Activated CD4-positive, alpha-beta T cell treated with anti-CD3 and anti-CD28 coated beads, Interleukin-2, Interleukin-4, amounts not matched to agents 100 ng/mL and 50 ng/mL, durations not matched to agents 16 hours and 8 hours (primary cell): Measurements from ENCODE around the gene C6orf118.

Source experiments
- DNase-seq: peaks from one replicate; pipeline ENCODE4 v3.0.0-alpha.2; 2020; ENCODE audit warnings: low spot score

Gene C6orf118

DNA sequence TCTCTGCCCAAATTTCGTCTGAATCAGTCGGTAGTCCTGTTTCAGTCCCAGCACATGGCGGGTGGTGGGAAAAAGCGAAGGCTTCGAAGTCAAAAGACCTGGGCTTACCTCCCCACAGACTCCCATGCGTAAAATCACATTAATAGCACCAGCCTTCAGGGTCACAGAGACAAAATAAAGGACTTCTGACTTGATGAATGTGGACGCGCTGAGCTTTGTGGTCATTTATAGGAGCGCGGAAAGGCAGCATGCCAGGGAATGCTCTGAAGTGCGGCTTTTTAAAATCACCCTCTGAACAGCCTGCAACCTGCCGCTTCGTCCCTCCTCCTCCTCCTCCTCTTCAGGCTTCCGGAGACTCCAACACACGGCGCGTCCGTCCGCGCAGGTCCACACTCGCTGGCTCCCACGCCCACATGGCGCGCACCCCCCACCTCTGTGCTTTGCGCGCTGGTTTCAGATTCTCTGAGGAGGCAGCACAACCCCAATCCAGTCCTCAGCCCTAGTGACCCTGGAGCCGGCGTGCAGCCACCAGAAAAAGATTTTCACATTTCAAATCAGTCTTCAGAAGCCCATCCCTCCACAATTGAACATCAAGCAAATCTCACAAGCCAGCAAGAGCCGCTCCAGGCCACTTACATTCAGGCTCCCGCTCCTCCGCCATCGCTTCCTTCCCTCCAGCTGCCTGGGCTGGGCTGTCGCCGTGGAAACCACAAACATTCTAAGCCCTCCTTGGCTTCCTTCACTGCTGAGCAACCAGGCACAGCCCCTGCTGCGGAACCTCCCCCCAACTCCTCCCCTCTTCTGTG is at the start of gene C6orf118:
C6orf118 (minus strand) TSS at position 680 of the 806 bp plus-strand sequence; CDS start at position 661, 19 bp downstream.
- DNase-seq, result no peak

DNA sequence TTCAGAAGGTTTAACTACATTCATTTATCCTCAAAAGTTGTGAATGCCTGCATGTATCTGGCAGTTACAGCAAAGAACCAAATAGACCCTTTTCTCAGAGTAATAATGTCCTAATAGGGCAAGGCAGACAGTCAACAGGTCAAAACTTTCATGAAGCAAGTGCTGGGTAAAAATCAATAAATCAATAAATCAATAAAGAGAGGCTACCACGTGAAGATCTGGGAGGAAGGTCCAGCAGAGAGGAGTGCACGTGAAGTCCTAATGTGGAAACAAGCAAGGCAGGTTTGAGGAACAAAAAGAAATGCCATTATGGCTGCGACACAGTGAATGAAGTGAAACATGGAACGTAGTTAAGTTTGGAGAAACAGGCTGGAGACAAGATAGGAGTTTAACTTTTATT is 36.3 kb upstream of the C6orf118 start:
- no peak for DNase-seq

DNA sequence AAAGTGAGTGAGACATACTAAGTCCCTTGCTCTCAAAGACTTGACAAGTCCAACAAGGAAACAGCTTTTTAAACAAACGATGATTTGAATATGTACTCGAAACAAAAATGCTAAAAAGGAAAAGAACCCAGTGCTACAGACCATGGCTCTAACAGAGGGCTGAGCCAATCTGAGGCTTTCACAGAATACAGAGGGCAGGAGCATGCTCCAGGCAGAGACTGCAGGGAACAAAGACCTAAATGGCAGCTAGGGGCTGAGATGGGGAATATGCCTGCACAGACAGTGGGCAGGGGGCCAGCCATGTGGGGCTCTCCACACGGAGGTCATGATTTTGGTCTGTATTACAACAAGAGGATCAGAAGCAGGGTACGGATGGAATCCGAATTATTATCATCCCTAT is 31.1 kb upstream of the C6orf118 start:
- DNase-seq, result no peak

DNA sequence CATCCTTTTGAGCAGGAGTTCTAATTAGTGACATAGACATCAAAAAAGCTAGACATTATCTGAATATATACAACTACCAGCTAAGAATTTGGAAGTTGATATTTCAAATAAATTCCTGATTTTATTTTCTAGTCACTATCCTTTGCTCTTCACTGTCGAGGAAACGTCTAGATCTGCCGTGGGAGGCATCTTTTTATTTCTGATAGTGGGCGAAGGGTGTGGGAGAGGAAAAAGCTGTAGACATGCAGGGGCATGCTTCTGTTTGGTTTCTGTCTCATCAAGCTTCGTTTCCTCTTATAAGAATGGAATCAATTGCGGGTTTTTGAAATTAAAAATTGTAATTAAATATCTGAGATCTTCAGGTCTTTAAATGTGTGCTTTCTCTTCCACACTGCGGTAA is 16.2 kb upstream of the C6orf118 start:
- no peak for DNase-seq

DNA sequence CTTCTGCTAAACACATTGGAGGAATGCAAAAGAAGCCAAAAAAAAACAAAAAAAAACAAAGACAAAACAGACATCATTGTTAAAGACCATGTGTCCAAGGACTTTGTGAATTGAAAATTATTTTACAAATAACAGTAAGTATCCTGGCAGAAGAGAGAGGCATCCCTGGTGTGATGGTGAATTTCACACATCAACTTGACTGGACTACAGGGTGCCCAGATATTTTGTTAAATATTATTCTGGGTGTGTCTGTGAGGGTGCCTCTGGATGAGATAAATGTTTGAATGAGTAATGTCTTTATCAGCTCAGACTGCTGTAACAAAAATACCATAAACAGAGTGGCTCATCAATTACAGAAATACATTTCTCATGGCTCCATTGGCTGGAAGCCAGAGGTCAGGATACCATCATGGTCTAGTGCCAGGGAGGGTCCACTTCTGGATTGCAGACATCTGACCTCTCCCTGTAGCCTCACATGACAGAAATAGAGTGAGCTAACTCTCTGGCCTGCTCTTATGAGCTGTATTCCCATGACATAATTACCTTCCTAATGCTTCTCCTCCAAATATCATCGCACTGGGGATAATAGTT is 12.2 kb upstream of the C6orf118 start:
- no peak for DNase-seq

DNA sequence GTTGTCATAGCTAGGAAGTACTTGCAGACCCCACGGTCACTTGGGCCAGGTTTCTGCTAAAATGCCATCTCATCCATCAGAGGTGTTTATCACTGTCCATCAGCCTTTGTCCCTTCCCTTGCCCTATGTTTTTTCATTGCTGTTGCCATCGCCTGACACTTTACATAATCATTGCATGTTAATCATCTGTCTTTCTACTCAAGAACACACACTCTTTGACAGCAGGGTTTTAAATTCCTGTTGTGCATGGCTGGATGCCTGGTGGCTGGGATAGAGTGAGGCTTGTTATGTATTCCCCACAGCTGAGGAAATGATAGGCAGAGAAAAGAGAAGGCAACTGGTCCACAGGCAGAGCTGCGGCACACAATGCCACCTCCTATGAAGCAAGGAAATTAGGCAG is 11.7 kb upstream of the C6orf118 start:
- DNase-seq, result no peak

DNA sequence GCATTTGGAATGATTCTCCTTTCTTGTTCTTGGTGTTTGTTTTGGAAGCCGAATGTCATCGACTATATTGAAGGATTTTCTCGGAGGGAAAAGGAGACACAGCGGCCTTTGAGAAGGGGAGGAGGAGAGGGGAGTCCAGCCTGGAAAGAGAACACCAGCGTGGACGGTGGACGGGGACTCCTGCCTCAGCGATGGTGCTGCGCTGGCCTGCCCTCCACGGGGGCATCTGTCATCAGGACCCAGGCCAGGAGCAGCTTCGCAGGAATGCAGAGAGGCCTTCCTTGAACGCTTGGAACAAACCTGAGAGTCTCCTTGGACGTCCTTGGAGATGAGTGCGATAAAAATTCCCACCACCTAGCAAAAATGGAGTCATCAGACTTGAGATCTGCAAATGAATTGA is 8.3 kb upstream of the C6orf118 start:
- DNase-seq, result no peak

DNA sequence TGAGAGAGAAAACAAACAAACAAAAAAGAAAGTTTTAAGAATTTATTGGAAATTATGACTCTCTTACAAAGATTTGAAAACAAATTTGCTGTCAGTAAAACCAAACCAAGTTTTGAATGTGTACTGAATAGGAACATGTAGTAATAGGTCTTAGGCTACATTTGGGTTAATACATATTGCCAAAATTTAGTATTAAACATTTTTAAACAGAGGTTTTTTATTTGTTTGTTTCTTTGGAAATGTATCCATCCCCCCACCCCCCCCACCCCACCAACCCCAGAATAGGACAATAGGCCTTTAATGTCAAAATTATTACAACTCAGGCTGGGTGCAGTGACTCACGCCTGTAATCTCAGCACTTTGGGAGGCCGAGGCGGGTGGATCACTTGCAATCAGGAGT is 2.5 kb downstream of the C6orf118 start:
- no peak for DNase-seq

DNA sequence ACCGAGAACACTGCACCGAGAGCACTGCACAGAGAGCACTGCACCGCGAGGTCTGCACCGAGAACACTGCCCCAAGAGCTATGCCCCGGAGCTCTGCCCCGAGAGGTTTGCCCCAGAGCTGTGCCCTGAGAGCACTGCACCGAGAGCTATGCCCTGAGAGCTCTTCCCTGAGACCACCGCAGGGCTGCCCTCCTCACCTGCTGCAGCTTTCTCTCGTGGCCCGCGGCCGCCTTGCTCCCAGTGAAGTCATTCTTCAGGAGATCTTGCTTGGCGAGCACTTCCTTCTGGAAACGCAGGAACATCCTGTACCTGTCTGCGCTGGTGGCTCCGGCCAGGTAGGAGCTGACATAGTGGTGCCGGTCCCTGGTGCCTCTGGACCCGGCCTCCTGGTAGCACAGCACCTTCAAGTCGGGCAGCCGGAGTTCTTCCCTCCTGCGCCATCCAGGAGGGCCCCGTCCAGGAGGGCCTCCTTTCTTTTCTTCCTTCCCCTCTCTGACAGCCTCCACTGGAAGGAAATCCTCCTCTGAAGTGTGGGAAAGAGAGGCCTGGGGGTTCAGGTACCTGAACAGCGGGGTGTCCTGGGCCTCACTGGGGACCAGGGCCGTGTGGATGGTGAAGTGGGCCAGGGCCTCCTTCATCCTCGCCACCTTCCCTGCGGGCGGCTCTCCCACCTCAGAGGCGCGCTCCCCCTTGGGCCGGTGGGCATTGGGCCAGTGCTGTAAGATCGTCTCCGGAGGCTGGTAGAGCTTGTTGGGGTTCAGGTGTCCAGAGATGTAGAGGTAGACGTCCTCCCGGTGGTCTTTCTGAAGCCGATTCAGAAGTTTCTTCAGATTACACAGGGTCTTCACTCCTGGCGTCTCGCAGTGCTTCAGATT is 7.8 kb downstream of the C6orf118 start:
- DNase-seq, result no peak

DNA sequence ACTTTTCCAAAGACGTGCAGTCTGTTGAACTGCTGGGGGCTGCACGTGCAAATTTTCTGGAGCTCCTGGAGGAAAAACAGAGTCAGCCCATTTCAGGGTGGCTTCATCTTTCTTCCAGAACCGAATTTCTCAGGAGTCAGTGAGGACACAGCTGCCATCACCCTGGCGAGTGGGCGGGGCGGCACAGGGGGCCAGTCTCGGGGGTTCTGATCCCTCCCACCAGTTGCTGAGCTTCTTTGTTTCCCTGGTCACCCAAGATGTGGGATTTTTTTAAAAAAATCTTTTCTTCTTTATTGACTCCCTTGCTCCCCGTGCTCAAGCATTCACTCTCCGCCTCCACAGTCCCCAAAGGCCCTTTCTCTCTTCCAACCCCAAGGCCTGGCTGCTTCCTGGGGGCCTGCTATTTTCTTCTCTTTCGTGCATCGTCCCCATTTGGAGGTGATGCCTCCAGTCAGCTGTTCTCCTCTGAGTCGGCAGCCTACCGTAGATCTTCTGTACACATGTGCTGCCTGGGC is 8.9 kb downstream of the C6orf118 start:
- no peak for DNase-seq

DNA sequence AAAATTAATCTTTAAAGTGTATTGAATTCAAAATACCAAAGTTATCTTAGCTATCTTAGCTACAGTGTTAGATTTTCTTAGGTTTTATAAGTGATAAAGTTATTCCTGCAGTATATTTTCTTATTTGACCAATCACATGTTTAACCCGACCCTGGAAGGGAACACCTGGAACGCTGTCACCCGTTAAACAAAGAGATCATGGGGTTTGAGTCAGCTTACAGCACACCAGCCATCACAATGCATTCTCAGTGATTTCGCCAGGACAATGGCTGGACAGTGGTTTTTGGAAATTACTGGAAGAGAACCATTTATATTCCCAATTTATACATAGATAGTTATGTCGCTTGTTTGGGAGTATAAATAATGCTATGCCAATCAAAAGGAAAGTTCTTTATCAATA is 10.5 kb downstream of the C6orf118 start:
- no peak for DNase-seq

DNA sequence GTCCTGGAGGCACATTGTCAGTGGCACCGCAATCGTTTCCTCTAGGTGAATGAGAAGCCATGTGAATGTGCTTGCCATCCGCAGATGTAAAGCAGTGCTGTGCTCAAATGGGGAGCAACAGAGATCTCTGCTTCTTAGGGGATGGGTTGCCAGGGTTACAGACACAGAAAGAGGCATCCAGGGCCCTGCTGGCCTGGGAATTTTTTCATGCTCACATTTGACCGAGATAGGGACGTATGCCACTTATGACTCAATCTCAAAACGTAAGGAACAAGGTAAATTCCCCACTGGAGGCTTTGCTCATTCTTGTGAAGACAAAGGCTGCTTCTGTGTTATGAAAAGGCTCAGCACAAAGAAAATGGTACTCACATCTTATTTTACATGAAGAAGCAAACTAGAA is 11.0 kb downstream of the C6orf118 start:
- no peak for DNase-seq

DNA sequence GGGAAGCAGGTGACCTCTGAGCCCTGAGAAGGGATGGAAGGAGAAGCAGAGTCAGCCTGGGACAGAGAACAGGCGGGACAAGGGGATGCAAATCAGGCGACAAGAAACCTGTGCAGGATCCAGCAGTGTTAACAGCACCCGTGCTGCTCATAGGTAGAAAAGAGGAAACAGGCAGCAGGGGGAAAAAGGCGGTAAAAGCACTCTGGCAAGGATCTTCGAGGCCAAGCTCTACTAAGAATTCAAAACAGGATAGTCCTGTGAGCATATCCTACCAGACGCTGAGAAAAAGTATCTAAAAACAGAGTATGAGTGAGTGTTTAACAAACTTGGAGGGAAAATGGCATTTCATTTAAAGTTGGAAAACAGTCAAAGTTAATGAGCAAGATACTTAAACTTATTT is 16.7 kb downstream of the C6orf118 start:
- no peak for DNase-seq

DNA sequence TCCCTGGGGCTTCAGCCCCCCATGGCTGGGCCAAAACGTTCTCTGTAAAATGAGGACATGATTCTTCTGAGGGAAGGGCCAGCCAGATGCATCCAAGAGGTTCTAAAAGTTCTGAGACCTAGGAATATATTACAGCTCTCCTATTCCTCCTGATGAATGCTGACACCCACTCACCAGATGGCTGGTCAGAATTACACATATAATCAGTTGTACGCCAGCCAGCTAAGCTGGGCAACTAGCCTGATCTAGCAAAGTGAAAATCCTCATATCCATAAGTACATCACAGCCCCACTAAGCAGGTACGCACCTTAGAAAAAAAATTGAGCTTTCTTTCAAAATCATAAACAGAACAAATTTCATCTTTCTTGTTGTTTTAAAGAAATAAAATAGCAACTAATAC is 34.8 kb downstream of the C6orf118 start:
- no peak for DNase-seq

DNA sequence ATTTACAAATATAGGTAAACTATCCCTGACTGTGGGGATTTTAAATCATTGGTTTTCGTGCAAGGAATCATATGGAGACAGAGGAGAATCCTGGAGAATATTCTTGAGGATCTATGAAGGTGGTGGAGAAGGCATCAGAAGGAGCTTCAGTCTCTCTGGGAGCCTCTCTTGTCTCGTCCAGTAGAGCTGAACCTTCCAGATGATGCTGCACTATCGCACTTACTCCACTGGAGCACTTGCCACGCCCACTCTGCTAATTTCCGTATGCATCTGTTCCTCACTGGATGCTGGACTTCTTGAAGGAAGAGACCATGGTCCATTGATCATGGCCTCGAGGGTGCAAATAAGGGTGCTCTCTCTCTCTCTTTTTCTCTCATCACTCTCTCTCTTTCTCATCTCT is 36.8 kb downstream of the C6orf118 start:
- no peak for DNase-seq

DNA sequence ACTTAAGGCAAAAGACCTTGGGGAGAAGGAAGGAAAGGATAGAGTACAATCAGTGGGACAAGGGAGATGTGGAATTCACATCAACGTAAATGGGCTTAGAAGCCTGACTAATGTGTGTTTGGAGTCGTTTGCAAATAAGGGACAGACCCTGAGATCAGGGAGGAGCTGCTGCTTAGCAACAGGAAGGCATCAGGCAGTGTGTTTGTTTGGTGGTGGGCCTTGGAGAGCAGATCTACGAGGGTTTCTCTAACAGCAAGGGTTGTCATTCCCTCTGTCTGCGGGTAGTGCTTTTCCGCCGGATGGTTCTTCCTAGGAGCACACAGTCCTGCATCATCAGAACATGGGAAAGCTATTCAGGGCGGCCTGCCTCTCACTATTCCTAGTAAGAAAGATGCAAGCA is 40.4 kb downstream of the C6orf118 start:
- DNase-seq, result no peak

DNA sequence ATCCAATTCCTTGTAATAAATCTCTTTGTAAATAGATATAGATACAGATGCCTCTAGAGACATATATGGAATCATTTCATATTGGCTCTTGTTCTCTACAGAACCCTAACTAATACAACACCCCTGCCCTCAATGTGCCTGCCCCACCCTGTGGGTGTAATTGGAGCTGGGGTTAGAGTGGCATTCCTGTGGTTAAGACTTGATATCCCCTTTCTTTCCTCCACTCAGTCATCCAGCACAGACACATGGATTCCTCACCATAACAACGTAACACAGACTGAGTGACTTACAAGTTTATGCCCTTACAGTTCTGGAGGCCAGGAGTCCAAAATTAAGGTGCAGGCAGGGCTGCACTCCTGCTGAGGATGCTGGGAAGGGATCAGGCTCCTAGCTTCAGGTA is 42.8 kb downstream of the C6orf118 start:
- DNase-seq, result no peak

DNA sequence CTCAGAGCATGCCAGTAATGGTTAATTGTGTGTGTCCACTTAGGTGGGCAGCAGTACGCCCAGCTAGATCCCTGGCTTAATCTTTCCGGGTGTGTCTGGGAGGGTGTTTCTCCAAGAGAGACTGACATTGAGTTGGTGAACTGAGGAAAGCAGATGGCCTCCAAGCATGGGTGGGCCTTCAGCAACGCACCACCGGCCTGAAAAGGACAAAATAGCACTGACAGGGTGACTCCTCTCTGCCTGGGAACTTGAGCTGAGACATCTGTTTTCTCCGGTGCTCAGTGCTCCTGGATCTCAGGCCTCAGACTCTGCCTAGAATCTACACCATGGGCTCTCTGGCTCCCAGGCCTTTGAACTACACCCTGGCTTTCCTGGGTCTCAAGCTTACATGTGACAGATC is 43.2 kb downstream of the C6orf118 start:
- DNase-seq, result no peak

DNA sequence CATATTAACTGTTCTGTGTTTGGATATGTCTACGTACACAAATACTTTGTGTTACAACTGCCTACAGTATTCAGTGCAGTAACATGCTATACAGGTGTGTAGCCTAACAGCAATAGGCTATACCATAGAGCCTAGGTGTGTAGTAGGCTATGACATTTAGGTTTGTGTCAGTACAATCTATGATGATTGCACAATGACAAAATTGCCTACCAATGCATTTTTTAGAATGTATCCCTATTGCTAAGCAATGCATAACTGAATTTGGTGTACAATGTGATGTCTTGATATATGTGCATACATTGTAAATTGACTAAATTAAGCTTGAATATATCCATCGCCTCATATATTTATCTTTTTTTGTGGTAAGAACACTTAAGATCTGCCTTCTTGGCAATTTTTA is 48.9 kb downstream of the C6orf118 start:
- DNase-seq, result no peak

DNA sequence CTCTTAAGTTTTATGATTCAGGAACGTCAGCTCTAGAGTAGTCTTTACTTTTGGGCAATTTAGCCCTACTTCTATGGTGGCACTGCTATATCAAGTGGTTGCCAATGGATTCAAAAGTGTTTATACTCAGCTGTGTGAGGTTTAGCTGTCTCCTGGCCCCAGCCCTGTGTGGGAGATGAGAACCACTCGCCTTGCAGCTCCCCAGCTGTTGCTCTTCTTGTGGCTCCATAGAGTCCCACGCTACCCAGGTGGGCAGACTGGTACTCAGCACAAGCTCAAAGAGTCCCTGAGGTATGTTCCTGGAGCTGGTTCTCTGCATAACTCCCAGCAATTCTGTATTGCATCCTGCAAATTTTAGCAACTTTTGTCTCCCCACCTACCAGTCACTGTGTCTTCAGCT is 59.6 kb downstream of the C6orf118 start:
- no peak for DNase-seq

DNA sequence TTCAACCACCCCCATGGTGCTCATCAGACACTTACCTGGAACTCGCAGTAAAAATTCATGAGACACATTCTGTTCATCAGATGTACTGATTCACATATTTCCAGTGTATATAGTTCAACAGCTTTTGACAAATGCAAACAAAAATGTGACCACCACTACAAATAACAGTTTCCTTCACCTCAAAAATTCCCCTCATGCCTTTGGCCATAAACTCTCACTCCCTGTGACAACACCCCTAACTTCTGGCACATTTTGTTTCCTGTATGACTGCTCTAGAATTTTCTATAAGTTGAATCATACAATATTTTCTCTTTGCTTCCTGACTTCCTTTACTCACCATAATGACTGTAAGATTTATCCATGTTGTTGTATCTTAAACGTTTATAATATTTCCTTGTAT is 63.7 kb downstream of the C6orf118 start:
- DNase-seq, result no peak

DNA sequence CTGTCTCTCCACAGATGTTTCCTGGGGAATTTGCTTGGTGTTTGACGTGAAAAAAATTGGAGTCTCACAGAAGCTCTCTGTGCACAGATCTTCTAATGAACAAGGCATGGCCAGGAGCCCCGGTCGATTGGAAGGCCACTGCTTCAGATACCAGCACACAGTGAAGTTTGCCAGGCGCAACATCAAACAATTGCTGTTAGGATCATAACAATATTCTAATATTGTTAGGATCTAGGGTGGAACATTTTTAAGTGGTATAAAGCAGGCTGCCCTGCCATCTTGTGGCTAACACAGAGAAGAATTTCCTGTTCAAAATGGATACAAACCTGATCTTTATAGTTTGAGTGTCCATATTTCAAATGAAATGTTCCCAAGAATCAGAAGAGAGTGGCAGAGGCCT is 64.1 kb downstream of the C6orf118 start:
- DNase-seq, result no peak
